Smooth muscle cell (in vitro differentiated cells): ENCODE results near the gene CDH7. TPM values are rescaled to one million over a fixed set of nuclear protein-coding genes. Genes with fewer than 3 reads are reported as not detected.

Source experiments
- DNase-seq: peaks from one replicate; lab custom pipeline; 2025; ENCODE audit not compliant: unreplicated experiment; lab: John Stamatoyannopoulos, UW
- H2AFZ ChIP-seq: fragments of 200-600 bp; sonication (generic); 2 replicates; pipeline ENCODE4 v1.6.0; 2016; ENCODE audit warnings: antibody characterized with exemption, low read depth, mild to moderate bottlenecking
- H3F3A ChIP-seq: fragments of 200-600 bp; sonication (generic); 2 replicates; pipeline ENCODE4 v1.6.0; 2017; ENCODE audit warnings: antibody characterized with exemption, low read depth
- H3K27ac ChIP-seq: fragments of 200-600 bp; sonication (generic); 2 replicates; pipeline ENCODE4 v1.5.1; 2016; ENCODE audit warnings: low read depth, mild to moderate bottlenecking
- H3K27me3 ChIP-seq: fragments of 200-600 bp; sonication (generic); 2 replicates; pipeline ENCODE4 v1.6.1; 2016; ENCODE audit warnings: low read depth, mild to moderate bottlenecking
- H3K36me3 ChIP-seq: fragments of 200-600 bp; sonication (generic); 2 replicates; pipeline ENCODE4 v1.5.1; 2016; ENCODE audit warnings: low read depth
- H3K4me1 ChIP-seq: fragments of 200-600 bp; sonication (generic); 2 replicates; pipeline ENCODE4 v1.5.1; 2016; ENCODE audit warnings: low read depth
- H3K4me2 ChIP-seq: fragments of 200-600 bp; sonication (generic); 2 replicates; pipeline ENCODE4 v1.6.0; 2016; ENCODE audit warnings: mild to moderate bottlenecking
- H3K4me3 ChIP-seq: fragments of 200-600 bp; sonication (generic); 2 replicates; pipeline ENCODE4 v1.5.1; 2016; ENCODE audit warnings: mild to moderate bottlenecking
- H3K79me2 ChIP-seq: fragments of 200-600 bp; sonication (generic); 2 replicates; pipeline ENCODE4 v1.6.0; 2016; ENCODE audit warnings: low read depth, mild to moderate bottlenecking
- H3K9ac ChIP-seq: fragments of 200-600 bp; sonication (generic); 2 replicates; pipeline ENCODE4 v1.6.0; 2016; ENCODE audit warnings: low read depth
- H3K9me3 ChIP-seq: fragments of 200-600 bp; sonication (generic); replicated peaks from 2 replicates; pipeline ENCODE4 v1.5.1; 2016; ENCODE audit warnings: low read depth
- H4K20me1 ChIP-seq: fragments of 200-600 bp; sonication (generic); 2 replicates; pipeline ENCODE4 v1.6.0; 2016; ENCODE audit warnings: low read depth
- WGBS: methylation state at CpG from one replicate; pipeline ENCODE4 v1.1.7; 2016; ENCODE audit warnings: low lambda C conversion rate; 5-methylcytosine and 5-hydroxymethylcytosine counted together
- polyA plus RNA-seq: library from polyadenylated mRNA; unstranded; fragments of >200 nt; fragmentation: Nextera tagmentation; extraction: Ambion mirVana; gene quantifications from 2 replicates; pipeline ENCODE4 v1.2.1, GENCODE V29; 2016
- total RNA-seq: library from RNA; depleted of rRNA; stranded (reverse); fragments of >200 nt; gene quantifications from 2 replicates; pipeline ENCODE4 v1.2.3, GENCODE V29; 2014
- TF ChIP-seq, protein P1 (sequence below): fragments of 200-600 bp; sonication (generic); IDR thresholded peaks from 2 replicates; pipeline ENCODE4 v1.5.1; 2017; ENCODE audit warnings: borderline replicate concordance, mild to moderate bottlenecking, antibody characterized with exemption; ENCODE audit not compliant: insufficient read depth, poor library complexity, severe bottlenecking

The CDH7 gene
- total and polyA plus RNA-seq, 2 experiments from 2014 or later = 8.2 to 16.5 TPM

DNA sequence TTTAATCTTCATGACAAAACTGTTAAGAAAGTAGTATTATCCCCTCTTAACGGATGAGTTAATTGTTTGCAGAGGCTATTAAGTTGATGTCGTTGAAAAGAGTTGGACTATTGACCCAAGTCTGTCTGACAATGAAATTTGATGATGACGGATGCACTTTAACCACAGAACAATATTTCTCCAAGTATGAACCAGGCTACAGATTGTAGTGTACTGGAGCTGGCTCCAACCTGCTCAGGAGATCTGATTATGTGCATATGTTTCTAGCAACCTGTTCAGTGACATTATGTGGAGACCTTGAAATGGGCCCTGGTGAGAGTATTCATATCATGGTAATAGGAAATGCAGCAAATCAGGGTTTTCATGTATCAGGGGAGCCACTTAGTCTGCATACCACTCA lies 174.1 kb downstream of the CDH7 start:
- TF ChIP-seq, protein P1, sequence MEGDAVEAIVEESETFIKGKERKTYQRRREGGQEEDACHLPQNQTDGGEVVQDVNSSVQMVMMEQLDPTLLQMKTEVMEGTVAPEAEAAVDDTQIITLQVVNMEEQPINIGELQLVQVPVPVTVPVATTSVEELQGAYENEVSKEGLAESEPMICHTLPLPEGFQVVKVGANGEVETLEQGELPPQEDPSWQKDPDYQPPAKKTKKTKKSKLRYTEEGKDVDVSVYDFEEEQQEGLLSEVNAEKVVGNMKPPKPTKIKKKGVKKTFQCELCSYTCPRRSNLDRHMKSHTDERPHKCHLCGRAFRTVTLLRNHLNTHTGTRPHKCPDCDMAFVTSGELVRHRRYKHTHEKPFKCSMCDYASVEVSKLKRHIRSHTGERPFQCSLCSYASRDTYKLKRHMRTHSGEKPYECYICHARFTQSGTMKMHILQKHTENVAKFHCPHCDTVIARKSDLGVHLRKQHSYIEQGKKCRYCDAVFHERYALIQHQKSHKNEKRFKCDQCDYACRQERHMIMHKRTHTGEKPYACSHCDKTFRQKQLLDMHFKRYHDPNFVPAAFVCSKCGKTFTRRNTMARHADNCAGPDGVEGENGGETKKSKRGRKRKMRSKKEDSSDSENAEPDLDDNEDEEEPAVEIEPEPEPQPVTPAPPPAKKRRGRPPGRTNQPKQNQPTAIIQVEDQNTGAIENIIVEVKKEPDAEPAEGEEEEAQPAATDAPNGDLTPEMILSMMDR = no peak
- Histone ChIP-seq H3K36me3 (no peaks in the 10 kb centered on the region), H3K27me3 (no peaks in the 10 kb centered on the region), H3K9me3 (no peaks in the 10 kb centered on the region), H2AFZ (no peak overlapping the region), H3K4me3 (no peak overlapping the region), H3K4me1 (no peaks in the 10 kb centered on the region), H4K20me1 (no peaks in the 10 kb centered on the region), H3K79me2 (no peaks in the 10 kb centered on the region), H3K9ac (no peak overlapping the region), H3F3A (no peaks in the 10 kb centered on the region), H3K4me2 (no peak overlapping the region), H3K27ac (no peak overlapping the region)
- 91% methylated on average over 3 of the region's 3 CpGs for WGBS
- DNase-seq = no peak

DNA sequence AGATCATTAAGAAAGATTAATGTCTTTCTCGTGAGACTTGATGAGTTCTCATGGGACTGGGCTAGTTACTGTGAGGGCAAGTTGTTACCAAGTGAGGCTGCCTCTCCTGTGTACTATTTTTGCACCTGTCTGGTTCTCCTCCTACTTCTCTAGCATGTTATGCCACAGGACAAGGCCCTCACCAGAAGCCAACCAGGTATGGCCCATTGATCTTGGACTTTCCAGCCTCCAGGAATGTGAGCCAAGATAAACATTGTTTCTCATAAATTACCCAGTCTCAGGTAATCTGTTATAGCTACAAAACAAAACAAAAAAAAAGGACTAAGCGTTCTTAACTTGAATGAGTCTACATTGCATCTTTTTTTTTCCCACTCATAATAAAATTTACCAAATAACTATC lies 184.1 kb downstream of the CDH7 start:
- Histone ChIP-seq H3K27me3 (no peaks in the 10 kb centered on the region), H3K79me2 (no peaks in the 10 kb centered on the region), H4K20me1 (no peaks in the 10 kb centered on the region), H3K9me3 (no peaks in the 10 kb centered on the region), H3K27ac (no peak overlapping the region), H3F3A (no peaks in the 10 kb centered on the region), H3K4me2 (no peak overlapping the region), H3K36me3 (no peaks in the 10 kb centered on the region), H2AFZ (no peak overlapping the region), H3K9ac (no peak overlapping the region), H3K4me1 (no peaks in the 10 kb centered on the region), H3K4me3 (no peak overlapping the region)
- no peak for DNase-seq
- WGBS = 77% methylated on average over 2 of the region's 2 CpGs
- TF ChIP-seq, protein P1 = no peak

DNA sequence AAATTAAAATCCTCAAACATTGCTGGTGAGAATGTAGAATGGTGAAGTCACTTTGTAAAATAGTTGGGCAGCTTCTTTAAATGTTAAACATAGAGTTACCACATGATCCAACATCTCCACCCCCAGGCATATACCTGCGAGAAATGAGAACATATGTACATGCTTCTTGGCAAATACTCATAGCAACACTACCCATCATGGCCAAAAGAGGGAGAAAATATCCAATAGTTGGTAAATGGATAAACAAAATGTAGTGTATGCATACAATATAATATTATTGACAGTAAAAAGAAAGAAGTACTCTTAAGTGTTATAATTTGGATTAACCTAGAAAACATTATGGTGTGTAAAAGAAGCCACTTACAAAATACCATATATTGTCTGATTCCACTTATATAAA lies 185.9 kb downstream of the CDH7 start:
- Histone ChIP-seq H3K79me2 (no peaks in the 10 kb centered on the region), H3K4me2 (no peak overlapping the region), H3K27ac (no peak overlapping the region), H3K4me3 (no peak overlapping the region), H4K20me1 (no peaks in the 10 kb centered on the region), H3K9ac (no peak overlapping the region), H3K36me3 (no peaks in the 10 kb centered on the region), H3K9me3 (no peaks in the 10 kb centered on the region), H3K4me1 (no peaks in the 10 kb centered on the region), H3K27me3 (no peaks in the 10 kb centered on the region), H3F3A (no peaks in the 10 kb centered on the region), H2AFZ (no peak overlapping the region)
- TF ChIP-seq, protein P1 = peak; percentile 15
- no peak for DNase-seq
- 93% methylated on average over 1 of the region's 1 CpG for WGBS

DNA sequence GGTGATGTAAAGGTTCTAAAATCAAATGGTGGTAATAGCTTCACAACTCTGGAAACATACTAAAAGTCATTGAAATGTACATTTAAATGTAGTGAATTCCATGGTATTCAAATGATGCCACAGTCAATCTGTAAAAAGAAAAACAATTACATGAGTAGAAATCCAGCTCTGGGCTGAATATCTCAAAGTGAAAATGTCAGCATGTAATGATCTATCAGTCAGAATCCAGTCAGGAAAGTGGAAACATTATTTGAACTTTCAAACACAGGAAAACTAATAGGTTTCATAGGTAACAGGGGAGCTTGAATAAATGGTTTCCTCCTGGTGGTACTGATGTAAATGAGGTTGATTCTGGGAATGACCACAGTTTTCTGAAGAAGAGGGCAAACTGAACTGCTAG lies 186.4 kb downstream of the CDH7 start:
- Histone ChIP-seq H3K27me3 (no peaks in the 10 kb centered on the region), H2AFZ (no peak overlapping the region), H3K79me2 (no peaks in the 10 kb centered on the region), H3K9ac (no peak overlapping the region), H3K36me3 (no peaks in the 10 kb centered on the region), H3K4me3 (no peak overlapping the region), H3K9me3 (no peaks in the 10 kb centered on the region), H3K4me2 (no peak overlapping the region), H3F3A (no peaks in the 10 kb centered on the region), H3K27ac (no peak overlapping the region), H4K20me1 (no peaks in the 10 kb centered on the region), H3K4me1 (no peaks in the 10 kb centered on the region)
- TF ChIP-seq, protein P1 = no peak
- DNase-seq = no peak
